22Rv1 (cell line): Measurements from ENCODE around the gene TLX1.

ENCODE experiments used
- H3K27ac ChIP-seq: fragments of 450-650 bp; 2 replicates; pipeline ENCODE4 v1.5.1; 2017
- ZFX ChIP-seq: fragments of 450-650 bp; IDR thresholded peaks from 2 replicates; pipeline ENCODE4 v1.6.1; 2017; ENCODE audit warnings: antibody characterized with exemption, borderline replicate concordance
- TF ChIP-seq, protein P1 (sequence below): fragments of 450-650 bp; IDR thresholded peaks from 2 replicates; pipeline ENCODE4 v1.5.1; 2017; ENCODE audit warnings: mild to moderate bottlenecking

Gene TLX1

DNA sequence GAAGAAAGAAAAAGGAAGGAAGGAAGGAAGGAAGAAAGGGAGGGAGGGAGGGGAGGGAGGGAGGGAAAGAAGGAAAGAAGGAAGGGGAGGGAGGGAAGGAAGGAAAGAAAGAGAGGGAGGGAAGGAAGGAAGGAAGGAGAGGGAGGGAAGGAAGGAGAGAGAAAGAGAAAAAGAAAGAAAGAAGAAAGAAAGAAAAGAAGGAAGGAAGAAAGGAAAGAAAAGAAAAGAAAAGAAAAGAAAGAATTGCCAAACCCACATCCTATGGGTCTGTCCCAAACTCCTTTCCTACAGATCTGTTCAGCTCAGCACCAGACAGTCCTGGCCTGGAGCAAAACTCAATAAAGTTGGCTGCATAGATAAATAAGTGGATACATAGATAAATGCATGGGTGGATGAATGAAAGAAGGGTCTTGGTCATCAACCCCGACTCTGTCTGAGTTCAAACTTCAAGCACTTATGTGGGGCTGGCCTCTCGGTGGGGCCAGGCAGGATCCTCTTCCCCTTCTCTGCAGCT, 17.2 kb upstream of the TLX1 start:
- TF ChIP-seq, protein P1, sequence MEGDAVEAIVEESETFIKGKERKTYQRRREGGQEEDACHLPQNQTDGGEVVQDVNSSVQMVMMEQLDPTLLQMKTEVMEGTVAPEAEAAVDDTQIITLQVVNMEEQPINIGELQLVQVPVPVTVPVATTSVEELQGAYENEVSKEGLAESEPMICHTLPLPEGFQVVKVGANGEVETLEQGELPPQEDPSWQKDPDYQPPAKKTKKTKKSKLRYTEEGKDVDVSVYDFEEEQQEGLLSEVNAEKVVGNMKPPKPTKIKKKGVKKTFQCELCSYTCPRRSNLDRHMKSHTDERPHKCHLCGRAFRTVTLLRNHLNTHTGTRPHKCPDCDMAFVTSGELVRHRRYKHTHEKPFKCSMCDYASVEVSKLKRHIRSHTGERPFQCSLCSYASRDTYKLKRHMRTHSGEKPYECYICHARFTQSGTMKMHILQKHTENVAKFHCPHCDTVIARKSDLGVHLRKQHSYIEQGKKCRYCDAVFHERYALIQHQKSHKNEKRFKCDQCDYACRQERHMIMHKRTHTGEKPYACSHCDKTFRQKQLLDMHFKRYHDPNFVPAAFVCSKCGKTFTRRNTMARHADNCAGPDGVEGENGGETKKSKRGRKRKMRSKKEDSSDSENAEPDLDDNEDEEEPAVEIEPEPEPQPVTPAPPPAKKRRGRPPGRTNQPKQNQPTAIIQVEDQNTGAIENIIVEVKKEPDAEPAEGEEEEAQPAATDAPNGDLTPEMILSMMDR: no peak
- TF ChIP-seq ZFX: no peak
- no peak overlapping the region for H3K27ac ChIP-seq

DNA sequence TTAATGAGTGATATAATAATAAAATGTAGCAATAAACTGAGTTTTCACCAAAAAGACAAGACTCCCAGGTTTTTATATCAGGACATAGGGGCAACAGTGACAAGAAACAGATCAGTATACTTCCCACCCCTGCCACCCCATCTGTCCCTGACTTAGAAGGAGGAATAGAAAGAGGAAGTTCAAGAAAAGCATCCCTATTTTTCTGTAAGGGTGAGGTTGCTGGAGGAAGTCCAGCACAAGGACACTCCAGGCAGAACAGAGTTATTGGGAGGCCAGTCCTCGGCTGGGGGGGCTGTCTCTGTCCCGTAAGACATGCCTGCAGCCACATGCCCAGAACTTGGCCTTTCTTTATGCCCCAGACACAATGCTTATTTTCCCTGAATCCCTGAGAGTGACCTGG, 16.5 kb upstream of the TLX1 start:
- no peak overlapping the region for H3K27ac ChIP-seq
- TF ChIP-seq, protein P1: no peak
- no peak for TF ChIP-seq ZFX

DNA sequence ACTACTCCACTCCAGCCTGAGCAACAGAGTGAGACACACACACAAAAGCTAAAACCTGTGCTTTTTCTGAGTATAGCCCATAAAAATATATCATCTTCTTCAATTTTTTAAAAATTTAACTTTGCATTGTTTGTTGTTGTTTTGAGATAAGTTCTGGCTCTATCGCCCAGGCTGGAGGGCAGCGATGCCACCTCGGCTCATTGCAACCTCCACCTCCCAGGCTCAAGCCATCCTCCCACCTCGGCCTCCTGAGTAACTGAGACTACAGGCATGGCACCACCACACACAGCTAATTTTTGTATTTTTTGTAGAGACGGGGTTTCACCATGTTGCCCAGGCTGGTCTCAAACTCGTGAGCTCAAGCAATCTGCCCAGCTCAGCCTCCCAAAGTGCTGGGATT, 14.3 kb upstream of the TLX1 start:
- H3K27ac ChIP-seq: no peak overlapping the region
- TF ChIP-seq, protein P1: no peak
- TF ChIP-seq ZFX: no peak

DNA sequence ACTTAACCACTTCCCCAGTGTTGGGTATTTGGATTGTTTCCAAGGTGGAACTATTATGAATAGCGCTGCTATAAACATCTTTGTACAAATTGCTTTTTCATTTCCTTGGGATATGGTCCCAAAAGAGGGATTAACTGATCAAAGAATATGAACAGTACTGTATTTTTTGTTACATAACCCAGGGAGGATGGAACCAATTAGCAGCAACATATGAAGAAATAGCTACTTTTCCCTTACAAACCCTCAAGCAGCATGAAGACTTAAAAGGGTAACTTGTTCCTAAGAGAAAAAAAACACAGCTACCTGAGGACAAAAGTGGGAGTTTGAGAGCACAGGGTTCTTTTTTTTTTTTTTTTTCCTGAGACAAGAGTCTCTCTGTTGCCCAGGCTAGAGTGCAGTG, 13.1 kb upstream of the TLX1 start:
- no peak overlapping the region for H3K27ac ChIP-seq
- TF ChIP-seq, protein P1: no peak
- no peak for TF ChIP-seq ZFX

DNA sequence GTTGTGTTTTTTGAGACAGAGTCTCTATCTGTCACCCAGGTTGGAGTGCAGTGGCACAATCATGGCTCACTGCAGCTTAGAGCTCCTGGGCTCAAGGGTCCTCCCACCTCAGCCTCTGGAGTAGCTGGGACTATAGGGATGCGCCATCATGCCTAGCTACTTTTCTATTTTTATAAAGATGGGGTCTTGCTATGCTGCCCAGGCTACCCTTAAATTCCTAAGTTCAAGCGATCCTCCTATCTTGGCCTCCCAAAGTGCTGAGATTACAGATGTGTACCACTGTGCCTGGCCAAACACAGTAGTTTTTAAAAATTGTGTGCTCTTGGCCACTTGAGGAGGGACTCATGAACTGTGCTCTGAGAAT, 10.6 kb upstream of the TLX1 start:
- TF ChIP-seq ZFX: no peak
- TF ChIP-seq, protein P1: no peak
- no peak overlapping the region for H3K27ac ChIP-seq

DNA sequence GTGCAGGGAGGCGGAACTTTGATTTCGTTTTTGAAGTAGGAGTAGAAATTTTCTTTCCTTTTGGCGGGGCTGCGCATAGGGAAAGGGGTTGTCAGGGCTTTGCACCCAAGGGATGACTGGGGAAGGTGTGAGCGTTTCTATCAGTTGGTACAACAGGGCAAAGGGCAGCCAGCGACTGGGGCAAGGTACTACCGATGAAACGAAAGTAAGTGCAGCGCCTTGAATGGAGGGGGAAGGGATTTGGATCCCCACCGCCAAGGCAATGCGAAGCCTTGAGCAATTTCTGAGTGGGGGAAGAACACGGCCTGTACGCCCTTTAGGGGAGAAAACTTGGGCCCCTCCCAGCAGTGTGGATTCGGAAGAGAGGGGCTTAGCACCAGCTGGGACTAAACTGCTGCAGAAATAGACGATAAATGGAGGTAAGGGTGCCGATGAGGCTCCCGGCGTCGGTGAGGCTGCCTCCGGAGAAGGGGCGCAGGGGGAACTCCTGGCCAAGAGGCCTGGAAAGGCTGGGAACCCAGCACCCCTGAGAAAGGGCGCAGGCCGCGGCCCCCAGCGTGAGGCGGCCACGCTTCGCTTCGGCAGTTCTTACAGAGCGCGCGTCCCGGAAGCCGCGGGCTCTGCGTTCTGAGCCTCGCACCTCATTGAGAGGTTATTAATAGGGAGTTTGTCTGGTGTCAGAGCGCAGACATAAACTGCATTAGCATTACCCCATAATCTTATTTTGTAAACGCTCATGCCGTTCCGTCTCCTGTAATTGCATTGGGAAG, 10.0 kb upstream of the TLX1 start:
- no peak overlapping the region for H3K27ac ChIP-seq
- TF ChIP-seq, protein P1: no peak
- no peak for TF ChIP-seq ZFX

DNA sequence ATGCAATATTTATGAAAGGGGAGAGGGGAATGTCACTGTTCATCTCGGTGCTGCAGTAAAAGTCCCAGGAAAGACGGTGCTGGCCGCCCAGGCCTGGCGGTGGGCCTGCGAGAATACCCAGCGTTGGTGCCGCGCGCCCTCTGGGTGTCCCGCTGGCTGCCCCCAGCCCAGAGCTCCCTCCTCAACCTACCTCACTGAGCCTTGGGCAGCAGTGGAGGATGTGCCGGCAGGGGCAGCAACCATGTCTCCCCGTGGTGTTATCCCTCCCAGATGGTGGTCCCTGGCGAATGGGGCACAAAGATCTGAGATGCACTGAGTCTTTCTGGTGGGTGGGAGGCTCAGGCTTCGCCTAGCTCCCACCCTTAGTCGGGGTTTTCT, 9.5 kb upstream of the TLX1 start:
- H3K27ac ChIP-seq: no peak overlapping the region
- no peak for TF ChIP-seq ZFX
- TF ChIP-seq, protein P1: no peak
